Stimulated activated CD8-positive, alpha-beta memory T cell treated with anti-CD3 and anti-CD28 coated beads, Interleukin-12 subunit alpha, Interleukin-12 subunit beta, amount 100 ng/mL, for 1 hour (primary cell): ENCODE data around the gene DHRS7B.
"Not testable (repeated sequence)": the region's sequence is repeated elsewhere in the genome, so short reads cannot be mapped to it uniquely, and the experiment has no call there.

ENCODE experiments used
- DNase-seq: peaks from one replicate; pipeline ENCODE4 v3.0.0-alpha.2; 2020; ENCODE audit warnings: low read depth

Gene DHRS7B

DNA sequence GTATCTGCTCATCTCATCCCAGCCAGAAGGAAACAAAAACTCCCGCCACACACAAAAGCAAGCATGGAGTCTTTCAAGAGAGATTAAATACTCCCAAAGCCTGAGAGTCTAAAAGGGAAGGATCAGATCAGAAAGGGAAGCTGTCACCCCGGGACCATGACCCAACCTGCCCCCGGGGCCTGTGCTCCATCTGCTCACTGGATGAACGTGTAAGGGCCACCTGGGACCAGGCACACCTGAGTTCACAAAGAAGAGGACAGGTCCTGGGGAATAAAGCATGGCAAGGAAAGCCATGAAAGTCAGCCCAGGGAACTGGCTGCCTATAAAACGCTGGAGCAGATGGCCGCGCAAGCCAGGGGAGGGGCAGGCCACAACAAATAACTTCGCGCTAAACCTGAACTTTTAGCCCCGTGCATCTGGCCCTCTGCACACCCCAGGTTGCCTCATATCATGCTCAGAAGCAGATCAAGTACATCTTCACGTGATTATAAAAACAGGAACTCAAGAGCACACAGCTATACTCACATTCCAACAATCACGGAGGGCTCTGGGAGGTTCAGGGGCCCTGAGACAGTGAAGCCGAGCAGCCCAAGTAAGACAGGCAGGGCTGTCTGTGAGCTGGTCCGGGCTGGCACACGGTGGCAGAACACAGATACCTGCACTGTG is 83.8 kb downstream of the DHRS7B start:
- no peak for DNase-seq

DNA sequence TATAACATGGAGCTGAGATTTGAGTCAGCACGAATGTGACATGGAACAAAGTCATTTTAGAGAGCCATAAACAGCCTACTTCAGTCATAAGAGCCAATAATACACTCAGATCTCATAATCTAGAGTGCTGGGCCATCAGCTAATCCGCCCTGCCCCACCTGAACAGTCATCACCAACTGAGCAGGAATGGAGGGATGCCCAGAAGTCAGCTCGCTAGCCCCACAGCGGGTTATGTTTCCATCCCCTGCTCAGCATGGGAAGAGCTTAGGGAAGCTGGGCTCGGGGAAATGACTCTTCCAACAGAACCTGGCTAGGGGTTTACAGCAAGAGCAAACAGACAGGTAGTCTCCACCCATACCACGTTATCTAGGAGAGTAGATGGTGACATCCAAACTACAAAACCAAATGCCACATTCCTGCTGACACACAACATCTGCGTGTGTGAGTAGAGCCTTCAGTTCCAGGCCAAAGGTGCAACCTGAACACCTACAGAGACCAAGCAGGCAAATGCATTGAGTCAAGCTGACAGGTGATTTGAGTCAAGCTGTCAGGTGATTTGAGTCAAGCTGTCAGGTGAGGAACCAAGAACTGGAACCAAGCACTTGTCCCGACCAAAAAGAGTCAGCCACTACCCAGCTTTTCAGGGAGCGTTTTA is 85.2 kb downstream of the DHRS7B start:
- no peak for DNase-seq

DNA sequence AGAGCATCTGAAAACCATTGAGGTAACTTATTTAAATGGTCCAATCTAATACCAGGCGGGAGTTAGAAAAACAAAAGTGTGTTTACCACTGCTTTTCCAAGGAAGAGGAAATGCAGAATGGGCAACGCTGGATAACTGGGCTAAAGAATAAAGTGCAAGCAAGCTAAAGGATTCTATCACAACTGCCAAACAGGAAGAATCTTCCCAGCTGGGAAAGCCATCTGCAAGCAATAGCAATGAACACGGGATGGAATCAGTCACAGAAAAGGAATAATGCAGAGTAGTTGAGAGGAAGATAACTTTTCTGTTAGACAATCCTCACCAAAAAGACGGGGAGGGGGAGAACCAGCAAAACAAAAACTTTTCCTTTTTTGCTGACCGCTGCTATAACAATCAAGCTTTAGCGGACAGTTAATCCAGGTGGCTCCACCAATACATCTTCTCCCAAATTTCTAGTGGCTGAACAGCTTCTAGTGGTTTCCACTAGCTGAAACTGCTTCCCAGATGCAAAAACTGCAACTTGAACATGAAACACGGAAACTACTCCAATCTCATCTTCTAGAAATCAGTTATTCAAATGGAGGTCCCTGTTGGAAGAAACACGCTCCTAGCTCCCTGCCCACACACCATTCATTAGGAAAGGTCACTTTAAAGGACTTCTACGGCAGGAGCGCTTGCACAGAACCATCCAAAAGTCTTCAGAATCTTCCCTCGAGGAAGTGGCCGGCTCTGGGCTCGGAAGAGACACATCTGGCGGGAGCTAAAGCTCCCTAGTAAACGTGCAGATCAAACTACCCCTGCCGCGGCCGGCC is 86.3 kb downstream of the DHRS7B start:
- DNase-seq = no peak

DNA sequence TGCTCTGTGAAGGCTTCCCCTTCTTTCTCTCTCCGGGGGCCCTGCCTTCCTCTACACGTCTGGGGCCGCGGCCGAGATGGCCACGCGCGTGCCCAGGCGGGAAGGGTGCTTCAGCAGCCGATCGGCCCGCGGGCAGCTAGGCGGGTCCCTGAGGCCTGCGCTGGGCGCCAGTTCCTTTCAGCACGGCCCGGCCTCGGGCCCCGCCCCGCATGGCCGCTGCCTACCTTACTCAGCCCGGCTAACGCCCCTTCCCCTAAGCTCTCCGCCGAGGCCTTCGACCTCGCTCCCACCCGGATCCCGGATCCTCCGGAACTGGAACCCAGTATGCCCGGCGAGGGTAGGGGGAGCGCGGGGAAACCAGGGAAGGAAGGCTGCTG is 86.9 kb downstream of the DHRS7B start:
- DNase-seq = no peak

DNA sequence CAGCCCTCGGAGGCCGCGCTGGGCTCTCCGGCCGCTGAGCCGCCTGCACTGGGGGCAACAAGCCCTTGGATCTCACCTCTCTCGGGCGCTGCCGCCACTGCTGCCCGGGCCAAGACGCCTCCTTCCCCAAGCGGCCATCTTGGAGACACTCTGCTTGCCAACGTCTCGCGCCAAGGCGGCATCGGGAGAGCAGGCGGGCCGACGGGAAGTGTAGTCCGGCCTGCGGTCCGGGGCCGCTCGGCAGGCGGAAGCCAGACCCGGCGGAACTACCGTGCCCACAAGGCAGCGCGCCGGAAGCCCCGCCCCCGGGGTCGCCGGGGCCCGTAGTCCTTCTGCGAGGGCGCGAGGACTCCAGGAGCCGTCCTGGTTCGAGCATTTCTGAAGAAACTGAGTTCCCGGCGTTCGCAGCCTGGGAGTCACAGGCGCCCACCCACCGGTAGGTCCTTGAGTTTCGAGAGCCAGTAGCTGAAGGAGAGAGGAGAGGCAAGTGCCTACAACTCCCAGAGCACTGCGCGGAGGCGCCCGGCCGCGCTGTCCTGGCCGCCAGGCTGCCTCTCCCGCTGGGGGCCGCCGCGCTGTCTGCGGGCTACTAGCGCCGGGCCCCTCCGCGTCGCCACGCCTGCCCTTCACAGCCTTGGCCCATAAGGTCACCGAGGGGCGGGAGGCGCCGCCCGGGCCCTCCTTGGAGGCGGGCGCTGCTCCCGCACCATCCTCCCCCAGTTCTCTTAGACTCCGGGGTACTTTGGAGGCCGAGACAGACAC is 87.4 kb downstream of the DHRS7B start, which contains the start of gene TMEM11:
TSS of gene TMEM11 (minus strand) at position 147 of the 762 bp plus-strand sequence. CDS start at position 138, 9 bp downstream.
- DNase-seq = peak; percentile 88

DNA sequence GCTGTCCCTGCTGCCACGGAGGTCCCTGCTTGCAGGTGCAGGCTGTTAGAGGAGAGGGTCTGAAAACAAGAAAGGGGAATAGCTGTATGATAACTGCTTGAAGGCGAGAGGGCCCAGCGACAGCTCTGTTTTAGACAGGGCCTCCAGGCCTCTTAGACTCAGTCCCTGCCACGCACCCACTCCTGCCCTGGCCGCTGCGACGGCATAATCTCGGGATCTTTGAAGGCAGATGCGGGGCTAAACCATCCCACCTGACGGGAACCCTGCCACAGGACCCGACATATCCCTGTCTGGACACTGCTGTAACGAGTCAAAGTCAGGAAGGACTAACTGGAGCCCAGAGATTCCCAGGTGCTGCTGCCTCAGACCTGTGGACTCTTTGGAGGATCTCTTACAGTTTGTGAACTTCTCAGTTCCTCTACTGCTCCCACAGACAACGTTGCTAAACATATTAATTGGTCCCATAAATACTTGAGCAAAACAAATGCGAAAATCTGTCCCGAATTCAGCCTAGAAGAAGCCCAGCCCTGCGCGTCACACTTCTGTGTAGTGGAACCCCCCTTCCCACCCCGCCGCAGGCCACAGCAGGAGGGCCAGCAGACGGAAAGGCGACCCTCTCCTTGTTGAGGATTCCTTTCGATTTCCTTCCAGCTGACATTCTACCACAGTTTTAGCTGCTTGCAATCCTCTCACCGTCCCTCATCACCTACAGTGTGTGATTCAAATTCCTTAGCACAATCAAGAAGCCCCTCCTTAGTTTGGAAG is 88.2 kb downstream of the DHRS7B start:
- no peak for DNase-seq

DNA sequence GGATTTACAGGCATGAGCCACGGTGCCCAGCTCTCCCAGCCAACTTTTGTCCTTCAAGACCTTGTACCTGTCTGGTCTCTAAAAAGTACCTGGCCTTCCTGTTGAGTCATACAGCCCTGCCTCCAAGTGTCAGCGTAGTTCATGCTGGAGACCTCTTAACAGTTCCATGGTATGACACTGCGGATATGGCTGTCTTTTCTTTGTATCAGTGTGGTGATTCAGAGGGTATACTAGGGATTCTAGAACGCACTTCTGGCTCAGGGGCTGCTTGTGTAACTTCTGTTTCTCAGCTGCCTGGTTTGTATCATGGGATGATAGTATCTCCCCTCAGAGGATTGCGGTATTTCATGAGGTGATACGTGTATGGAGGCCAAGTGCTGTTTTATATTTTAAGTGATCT is 89.2 kb downstream of the DHRS7B start:
- no peak for DNase-seq

DNA sequence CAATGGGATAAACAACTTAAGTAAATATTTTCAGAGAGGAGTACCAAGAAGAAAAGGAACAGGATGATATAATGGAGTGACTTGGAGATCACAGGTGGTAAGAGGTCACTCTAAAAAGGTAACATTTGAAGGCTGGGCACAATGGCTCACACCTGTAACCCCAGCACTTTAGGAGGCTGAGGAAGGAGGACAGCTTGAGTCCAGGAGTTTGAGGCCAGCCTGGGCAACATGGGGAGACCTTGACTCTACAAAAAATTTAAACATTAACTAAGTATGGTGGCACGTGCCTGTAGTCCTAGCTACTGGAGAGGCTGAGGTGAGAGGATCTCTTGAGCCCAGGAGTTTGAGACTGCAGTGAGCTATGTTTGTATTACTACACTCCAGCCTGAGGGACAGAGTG is 90.6 kb downstream of the DHRS7B start:
- DNase-seq = no peak

DNA sequence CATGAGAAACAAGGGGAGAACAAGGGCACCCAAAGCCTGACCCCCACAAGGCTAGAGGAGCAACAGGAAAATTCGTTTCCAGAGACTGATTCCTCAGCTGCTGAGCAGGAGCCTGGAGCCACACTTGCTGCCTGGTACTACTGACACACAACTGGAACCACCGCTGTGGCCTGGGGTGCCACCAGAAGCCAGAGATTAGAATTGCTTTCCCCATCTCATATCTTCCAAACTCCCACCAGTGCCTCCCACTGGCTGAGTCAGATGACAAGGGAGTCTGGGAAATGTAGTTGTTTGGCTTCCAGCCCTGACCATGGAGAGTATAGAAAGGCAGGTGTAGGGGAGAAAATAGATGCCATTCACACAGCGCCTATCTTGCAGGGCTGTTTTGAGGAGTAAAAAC is 91.3 kb downstream of the DHRS7B start:
- DNase-seq = no peak

DNA sequence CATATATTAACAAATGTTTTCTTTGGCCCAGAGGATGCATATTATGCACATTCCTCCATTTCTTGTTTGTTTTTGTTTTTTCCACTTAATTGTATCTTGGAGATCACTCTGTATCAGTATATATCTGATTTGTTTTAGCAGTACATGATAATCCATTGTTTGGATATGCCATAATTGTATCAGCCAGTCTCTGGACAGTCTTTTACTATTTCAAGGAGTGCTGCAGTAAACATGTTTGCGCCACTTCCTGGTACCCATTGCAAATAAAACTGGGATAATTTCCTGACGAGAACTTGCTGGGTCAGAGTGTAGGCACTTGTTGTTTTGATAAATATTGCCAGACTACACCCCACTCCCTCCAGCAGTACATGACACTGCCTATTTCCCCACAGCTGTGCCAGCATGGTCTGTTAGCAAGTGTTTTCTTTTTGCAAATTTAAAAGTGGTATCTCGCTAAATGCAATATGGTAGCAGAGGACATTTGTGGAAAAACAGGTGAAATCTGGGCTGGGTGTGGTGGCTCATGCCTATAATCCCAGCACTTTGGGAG is 92.1 kb downstream of the DHRS7B start:
- DNase-seq = no peak

DNA sequence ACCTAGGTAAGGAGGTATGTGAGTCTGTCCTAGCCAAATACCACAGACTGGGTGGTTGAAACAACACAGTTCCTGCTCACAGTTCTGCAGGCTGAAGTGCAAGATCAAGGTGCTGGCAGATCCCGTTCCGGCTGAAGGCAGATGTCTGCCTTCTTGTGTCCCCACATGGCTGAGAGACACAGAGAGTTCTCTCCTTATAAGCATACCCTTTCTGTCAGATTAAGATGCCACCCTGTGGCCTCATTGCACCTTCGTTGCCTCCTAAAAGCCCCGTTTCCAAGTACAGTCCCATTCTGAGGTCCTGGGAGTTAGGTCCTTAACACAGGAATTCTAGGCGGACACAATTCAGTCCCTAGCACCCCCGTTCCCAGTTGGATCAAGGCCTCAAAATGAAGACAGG is 96.3 kb downstream of the DHRS7B start:
- no peak for DNase-seq

DNA sequence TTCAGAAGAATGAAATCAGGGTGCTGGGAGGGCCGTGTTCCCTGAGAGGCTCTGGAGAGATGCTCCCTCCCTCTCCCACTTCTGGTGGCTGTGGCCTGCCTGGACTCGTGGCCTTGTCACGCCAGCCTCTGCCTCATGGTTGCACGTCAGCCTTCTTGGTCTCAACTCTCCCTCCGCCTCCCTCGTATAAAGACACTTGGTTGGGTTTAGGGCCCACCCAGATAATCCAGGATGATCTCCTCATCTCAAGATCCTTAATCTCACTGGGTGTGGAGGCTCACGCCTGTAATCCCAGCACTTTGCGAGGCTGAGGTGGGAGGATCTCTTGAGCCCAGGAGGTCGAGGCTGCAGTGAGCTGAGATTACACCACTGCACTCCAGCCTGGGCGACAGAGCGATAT is 100.5 kb downstream of the DHRS7B start:
- not testable (repeated sequence) for DNase-seq

DNA sequence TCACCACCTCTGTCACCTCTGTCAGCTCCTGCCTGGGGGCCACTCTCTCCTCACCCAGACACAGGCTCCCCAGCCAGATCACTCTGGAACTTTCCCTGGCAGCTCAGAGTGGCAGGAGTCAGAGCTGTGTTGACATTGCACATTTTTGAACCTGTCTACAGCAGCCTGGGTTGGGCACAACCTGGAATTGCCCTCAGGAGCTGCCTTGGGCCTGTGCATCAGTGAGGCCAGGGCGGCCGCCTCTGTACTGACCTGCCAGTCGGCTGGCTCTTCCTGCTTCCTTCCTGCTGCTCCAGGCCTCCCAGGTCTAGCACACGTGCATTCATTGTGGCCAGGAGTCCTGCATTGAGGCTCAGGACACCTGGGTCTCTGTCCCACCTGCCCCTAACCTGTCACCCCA is 101.3 kb downstream of the DHRS7B start:
- DNase-seq = no peak

DNA sequence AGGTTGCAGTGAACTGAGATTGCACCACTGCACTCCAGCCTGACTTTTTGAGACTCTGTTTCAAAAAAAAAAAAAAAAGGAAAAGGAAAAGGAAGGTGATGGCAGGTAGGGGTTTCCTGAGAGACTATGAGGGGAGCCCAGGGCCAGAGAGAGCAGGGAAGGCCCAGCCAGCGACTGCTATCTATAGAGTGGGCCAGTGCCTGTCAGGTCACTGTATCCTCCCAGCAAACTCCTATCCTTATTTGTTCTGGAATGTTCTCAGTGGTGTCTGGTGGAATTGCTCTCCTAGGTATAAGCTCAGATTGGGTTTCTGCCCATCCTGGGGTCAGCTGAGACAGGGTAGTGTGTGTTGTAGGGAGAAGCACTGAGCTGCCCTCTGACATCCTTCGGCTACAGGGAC is 102.1 kb downstream of the DHRS7B start:
- no peak for DNase-seq

DNA sequence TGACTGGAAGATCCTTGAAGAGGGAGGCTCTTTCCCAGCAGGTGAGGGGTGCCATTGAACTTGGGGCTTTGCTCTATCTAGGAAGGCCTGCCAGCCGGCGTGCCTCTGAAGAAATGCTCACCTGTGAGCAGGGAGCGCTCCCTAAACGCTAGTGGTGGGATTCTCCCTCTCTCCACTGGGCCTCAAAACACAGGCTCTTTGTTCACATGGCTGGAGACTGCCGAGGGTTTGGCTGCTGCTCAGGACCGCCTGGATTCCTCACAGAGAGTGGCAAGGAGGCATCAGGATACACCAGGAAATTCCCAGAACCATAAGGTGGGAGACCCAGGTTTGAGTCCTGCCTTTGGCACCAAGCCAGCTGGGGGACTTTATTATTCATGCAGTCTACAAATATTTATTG is 104.8 kb downstream of the DHRS7B start:
- DNase-seq = no peak

DNA sequence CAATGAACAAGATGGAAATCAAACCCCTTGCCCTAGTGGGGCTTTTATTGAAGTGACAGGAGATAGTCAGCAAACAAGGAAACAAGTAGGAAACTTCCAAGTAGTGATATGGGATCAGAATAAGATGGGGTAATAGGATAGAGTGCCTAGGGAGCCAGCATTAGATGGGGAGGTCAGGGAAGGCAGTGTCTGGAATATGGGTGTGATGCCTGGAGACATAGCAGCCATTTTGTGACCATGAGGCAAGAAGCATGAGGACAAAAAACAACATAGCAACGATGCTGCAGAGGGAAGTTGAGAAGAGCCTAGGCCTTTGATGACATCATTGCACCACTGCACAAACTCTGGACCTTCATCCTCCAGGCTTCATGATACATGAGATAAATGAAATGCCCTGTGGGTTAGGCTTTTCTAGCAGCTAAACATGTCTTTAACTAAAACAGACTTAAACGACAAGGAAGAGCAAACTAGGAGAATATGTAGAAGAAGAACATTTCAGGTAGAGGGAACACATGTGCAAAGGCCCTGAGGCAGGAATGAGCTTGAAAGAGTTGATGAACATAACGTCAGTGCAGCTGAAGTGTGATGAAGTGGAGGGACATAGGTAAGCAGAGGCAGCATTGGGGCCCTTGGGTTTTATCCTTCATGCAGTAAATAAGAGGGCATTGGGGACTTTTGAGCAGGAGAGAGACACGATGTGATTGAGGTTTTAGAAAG is 105.4 kb downstream of the DHRS7B start:
- DNase-seq = no peak

DNA sequence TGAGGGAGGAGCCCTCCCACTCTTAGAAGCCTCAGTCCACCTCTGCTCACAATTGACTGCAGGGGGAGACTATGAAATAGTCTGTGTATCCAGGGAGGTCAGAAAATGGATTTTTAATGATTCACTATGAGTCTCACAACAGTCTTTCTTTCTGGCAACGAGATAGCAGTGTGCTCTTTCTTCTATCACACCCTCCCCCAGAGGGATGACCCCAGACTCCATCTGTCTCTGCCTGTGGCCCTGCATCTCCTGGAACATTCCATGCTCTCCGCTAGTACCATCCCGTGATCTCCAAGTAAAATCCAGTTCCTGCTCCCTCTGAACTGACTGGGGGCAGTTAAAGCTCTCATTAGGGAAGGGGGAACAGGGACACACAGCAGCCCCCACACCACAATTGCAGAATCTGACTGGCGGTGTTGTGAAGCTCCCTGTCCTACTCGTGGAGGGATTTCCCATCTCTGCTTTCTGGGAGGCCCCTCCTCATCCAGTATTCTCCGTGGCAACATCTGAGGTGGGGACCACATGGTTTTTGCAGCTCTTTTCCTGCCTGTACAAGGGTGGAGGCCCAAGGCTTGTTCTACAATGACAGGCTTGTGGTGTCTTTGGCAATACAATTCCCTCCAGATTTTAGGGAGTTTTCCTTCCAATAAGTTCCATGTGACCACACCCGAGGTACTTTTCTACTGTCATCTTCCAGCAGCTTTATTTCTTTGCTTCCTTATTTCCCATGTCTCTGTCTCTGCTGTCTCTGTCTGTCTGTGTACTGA is 107.0 kb downstream of the DHRS7B start:
- no peak for DNase-seq

DNA sequence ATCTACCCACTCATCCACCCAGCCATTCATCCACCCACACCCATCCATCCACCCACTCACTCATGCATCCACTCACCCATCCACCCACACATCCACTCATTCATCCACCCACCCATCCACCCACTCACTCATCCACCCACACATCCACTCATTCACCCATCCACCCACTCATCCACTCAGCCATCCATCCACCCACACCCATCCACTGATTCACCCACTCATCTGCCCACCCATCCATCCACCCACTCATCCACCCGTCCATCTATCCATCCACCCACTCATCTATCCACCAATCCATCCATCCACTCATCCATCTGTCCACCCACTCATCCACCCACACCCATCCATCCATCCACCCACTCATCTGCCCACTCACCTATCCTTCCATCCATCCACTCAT is 109.2 kb downstream of the DHRS7B start:
- no peak for DNase-seq

DNA sequence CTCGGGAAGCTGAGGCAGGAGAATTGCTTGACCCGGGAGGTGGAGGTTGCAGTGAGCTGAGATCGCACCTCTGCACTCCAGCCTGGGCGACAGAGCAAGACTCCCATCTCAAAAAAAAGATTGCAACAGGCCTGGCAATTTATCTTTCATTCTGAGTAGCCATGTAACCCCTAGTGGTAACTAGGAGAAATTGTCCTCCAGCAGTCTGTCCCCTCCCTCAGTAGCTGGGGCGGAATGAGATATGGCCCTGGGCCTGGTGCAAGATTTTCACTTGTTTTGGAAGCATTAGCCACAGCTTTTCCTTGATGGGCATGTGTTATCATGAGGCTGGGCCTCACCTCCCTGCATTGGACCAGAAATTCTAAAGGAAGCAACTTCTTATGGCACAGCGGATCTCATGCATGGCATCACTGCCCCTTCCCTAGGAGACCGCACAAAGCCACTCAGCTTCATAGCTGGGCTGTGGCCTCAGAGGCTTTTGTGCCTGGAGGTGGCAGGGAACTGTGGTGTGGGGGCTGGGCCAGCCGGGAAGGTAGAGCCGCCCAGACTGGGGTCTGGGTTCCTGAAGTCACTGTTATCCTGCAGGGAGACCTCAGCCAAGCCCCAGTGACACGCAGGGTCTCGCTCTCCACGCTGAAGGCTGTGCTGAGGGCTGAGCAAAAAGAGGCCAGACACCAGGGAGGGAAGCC is 113.1 kb downstream of the DHRS7B start:
- no peak for DNase-seq
